K562 (cell line): Measurements from ENCODE around the gene TMEM101. TPM values are rescaled to one million over a fixed set of nuclear protein-coding genes. Genes with fewer than 3 reads are reported as not detected.
A peak's percentile ranks its signal among the peaks of the same experiment; 100 is the strongest.

Experiments
- AFF4 ChIP-seq: sonication (generic); formaldehyde crosslinking; IDR thresholded peaks from 2 replicates; pipeline ENCODE4 v1.8.0; 2023; ENCODE audit warnings: mild to moderate bottlenecking, missing genetic modification reagents
- CAMTA2 ChIP-seq: fragments of 250-450 bp; sonication (Bioruptor Pico); conservative IDR thresholded peaks from 2 replicates; pipeline ENCODE4 v1.5.1; 2022
- ELF2 ChIP-seq: fragments of 250-450 bp; sonication (Bioruptor Pico); IDR thresholded peaks from 2 replicates; pipeline ENCODE4 v1.5.0; 2021; ENCODE audit warnings: mild to moderate bottlenecking
- ERF ChIP-seq: fragments of 450-650 bp; formaldehyde crosslinking; IDR thresholded peaks from 2 replicates; pipeline ENCODE4 v1.4.0; 2020; ENCODE audit warnings: mild to moderate bottlenecking, mixed read lengths
- FOXK2 ChIP-seq, 2 experiments: fragments of 450-650 bp; IDR thresholded peaks in 1 of 2; conservative IDR thresholded peaks in 1 of 2; 2 replicates each; pipeline ENCODE4 v1.6.1; 2016; ENCODE audit warnings: low read depth in 2 of 2, mild to moderate bottlenecking in 1 of 2
- GABPA ChIP-seq: fragments of 200-800 bp; sonication (Bioruptor generic); conservative IDR thresholded peaks from 2 replicates; pipeline ENCODE4 v1.6.1; 2016; ENCODE audit warnings: low read depth, missing genetic modification characterization, missing compliant biosample characterization
- HDAC2 ChIP-seq: fragments of 450-650 bp; IDR thresholded peaks from 2 replicates; pipeline ENCODE4 v1.6.1; 2016; ENCODE audit warnings: mild to moderate bottlenecking
- ID3 ChIP-seq, 2 experiments: fragments of 250-450 bp in 1 of 2; fragments of 450-650 bp in 1 of 2; sonication (Bioruptor Pico) in 1 of 2; IDR thresholded peaks; 2 replicates each; pipeline versions ENCODE4 v1.6.1 to v1.8.0; 2016 to 2021; ENCODE audit warnings: mild to moderate bottlenecking in 2 of 2, moderate library complexity in 2 of 2, missing compliant biosample characterization in 1 of 2, missing genetic modification characterization in 1 of 2
- KLF16 ChIP-seq: IDR thresholded peaks from 2 replicates; pipeline ENCODE4 v1.6.1; 2016; ENCODE audit warnings: antibody characterized with exemption
- MAFG ChIP-seq: fragments of 450-650 bp; conservative IDR thresholded peaks from 2 replicates; pipeline ENCODE4 v1.6.1; 2016; ENCODE audit warnings: missing genetic modification characterization, missing compliant biosample characterization
- MBD1 ChIP-seq: fragments of 250-450 bp; sonication (Bioruptor Pico); IDR thresholded peaks from 2 replicates; pipeline ENCODE4 v1.8.0; 2022; ENCODE audit warnings: inconsistent platforms
- MCM3 ChIP-seq: fragments of 450-650 bp; IDR thresholded peaks from 2 replicates; pipeline ENCODE4 v1.6.1; 2016
- MCM5 ChIP-seq: fragments of 450-650 bp; IDR thresholded peaks from 2 replicates; pipeline ENCODE4 v1.6.1; 2016; ENCODE audit warnings: low read depth
- NFIC ChIP-seq: fragments of 450-650 bp; IDR thresholded peaks from 2 replicates; pipeline ENCODE4 v1.6.1; 2017; ENCODE audit warnings: mild to moderate bottlenecking, inconsistent platforms
- NR4A1 ChIP-seq, 2 experiments: fragments of 250-450 bp in 1 of 2; fragments of 450-650 bp in 1 of 2; sonication (Bioruptor Pico) in 1 of 2; IDR thresholded peaks; 2 replicates each; pipeline versions ENCODE4 v1.4.0 to v1.6.1; 2016 to 2020; ENCODE audit warnings: mild to moderate bottlenecking in 2 of 2, missing compliant biosample characterization in 1 of 2, missing genetic modification characterization in 1 of 2, moderate library complexity in 1 of 2
- PHF21A ChIP-seq: fragments of 450-650 bp; IDR thresholded peaks from 2 replicates; pipeline ENCODE4 v1.6.1; 2017; ENCODE audit warnings: low read depth, borderline replicate concordance
- POLR2AphosphoS5 ChIP-seq: IDR thresholded peaks from 2 replicates; pipeline ENCODE4 v1.6.1; 2011; ENCODE audit warnings: mild to moderate bottlenecking, low read depth, low read length, moderate library complexity; ENCODE audit not compliant: control insufficient read depth, insufficient read depth
- POLR3A ChIP-seq: IDR thresholded peaks from 2 replicates; pipeline ENCODE4 v1.6.1; 2011; ENCODE audit warnings: borderline replicate concordance, mild to moderate bottlenecking, moderate library complexity; ENCODE audit not compliant: insufficient read length, insufficient read depth; ENCODE audit errors: extremely low read depth
- SMAD1 ChIP-seq: fragments of 150-350 bp; IDR thresholded peaks from 2 replicates; pipeline ENCODE4 v1.6.1; 2014; ENCODE audit warnings: low read length, low read depth; ENCODE audit not compliant: partially characterized antibody
- XRCC4 ChIP-seq: IDR thresholded peaks from one replicate; pipeline ENCODE4 v1.6.1; 2011; ENCODE audit not compliant: insufficient read depth, insufficient read length; ENCODE audit errors: extremely low read depth
- YBX1 ChIP-seq: fragments of 450-650 bp; IDR thresholded peaks from 2 replicates; pipeline ENCODE4 v1.7.1; 2016; ENCODE audit warnings: mild to moderate bottlenecking
- ZNF212 ChIP-seq: fragments of 450-650 bp; formaldehyde crosslinking; IDR thresholded peaks from 2 replicates; pipeline ENCODE4 v1.4.0; 2020; ENCODE audit warnings: mild to moderate bottlenecking
- ZNF316 ChIP-seq: fragments of 450-650 bp; IDR thresholded peaks from 2 replicates; pipeline ENCODE4 v1.6.1; 2016
- polyA plus RNA-seq, 8 experiments: library from polyadenylated mRNA; depleted of rRNA in 4 of 8; stranded (reverse) in 5 of 8; unstranded in 3 of 8; fragments of >200 nt; fragmentation: Nextera tagmentation in 2 of 8; fragmentation: Illumina TruSeq in 1 of 8; extraction: Ambion mirVana in 2 of 8; extraction: Trizol in 1 of 8; gene quantifications; 2 replicates each; pipeline versions ENCODE4 v1.2.1 to v1.2.3, GENCODE V29; 2011 to 2014; ENCODE audit warnings: inconsistent platforms in 1 of 8, missing spikeins in 1 of 8
- total RNA-seq, 7 experiments: library from RNA; depleted of rRNA in 6 of 7; stranded (reverse); fragments of >200 nt in 6 of 7; fragmentation: Illumina TruSeq in 2 of 7; extraction: Trizol in 2 of 7; gene quantifications; 2 replicates each; pipeline versions ENCODE4 v1.2.1 to v1.2.3, GENCODE V29; 2011 to 2021; ENCODE audit warnings: low replicate concordance in 1 of 7

TMEM101 gene
- total and polyA plus RNA-seq, 9 of the 15 experiments (the other 6 are each of a cell fraction or from before 2014, with no cell fraction given), result 21.2 to 110 (median 37.8) TPM

GRCh38 chr17:44006598-44007345 is 8.0 kb downstream of the TMEM101 start (continued):
- TF ChIP-seq SMAD1, result no peak
- TF ChIP-seq FOXK2 (conservative IDR thresholded peaks at IDR 0.05 in 1 of 2, IDR thresholded peaks at IDR 0.05 in 1 of 2; ENCODE audit: low read depth in 2 of 2), result peak; percentile 91 to 95
- peak; percentile 64 for TF ChIP-seq GABPA (tag)
- TF ChIP-seq POLR2AphosphoS5, result no peak
- TF ChIP-seq ID3 (CRISPR knock-in tag; IDR thresholded peaks at IDR 0.05), result no peak
- 0 out of 2 replicates have a peak, but pooled peaks have one; percentile 43 for TF ChIP-seq ID3 (tag; IDR thresholded peaks at IDR 0.05)
- TF ChIP-seq NFIC, result no peak; the same call in 1 of the 2 replicates
- no peak for TF ChIP-seq ERF
- TF ChIP-seq XRCC4, result no peak
- no peak for TF ChIP-seq YBX1
- no peak for TF ChIP-seq MBD1 (CRISPR knock-in tag)
- no peak for TF ChIP-seq ELF2 (CRISPR knock-in tag)
- no peak for TF ChIP-seq NR4A1 (CRISPR knock-in tag; IDR thresholded peaks at IDR 0.05)
- TF ChIP-seq NR4A1 (tag; IDR thresholded peaks at IDR 0.05), result no peak
- TF ChIP-seq POLR3A, result no peak
- TF ChIP-seq KLF16, result 0 out of 2 replicates have a peak, but pooled peaks have one; percentile 9
- no peak for TF ChIP-seq MCM3
- TF ChIP-seq PHF21A, result peak; percentile 98
- peak; percentile 99 for TF ChIP-seq HDAC2
- no peak for TF ChIP-seq ZNF212 (CRISPR knock-in tag)
- no peak for TF ChIP-seq CAMTA2 (CRISPR knock-in tag)
- no peak for TF ChIP-seq MAFG
- TF ChIP-seq MCM5, result no peak
- no peak for TF ChIP-seq AFF4 (CRISPR knock-in tag)
- TF ChIP-seq ZNF316, result no peak
